ENCODE measurements around the gene AMHR2. TPM values are rescaled to one million over a fixed set of nuclear protein-coding genes. Genes with fewer than 3 reads are reported as not detected.
"Not testable (repeated sequence)": the region's sequence is repeated elsewhere in the genome, so short reads cannot be mapped to it uniquely, and the experiment has no call there.

The AMHR2 gene
- total RNA-seq, result under 1 TPM in 1 of 2 donors, not detected in 1; 0.25 TPM

- DNase-seq (ENCODE audit: low spot score in 2 of 2) (no peak), ATAC-seq (no peak)
- Mint-ChIP-seq H3K36me3 (no peaks in the 10 kb centered on the region), H3K9me3 (no peaks in the 10 kb centered on the region), H3K27ac (peak within 1 kb of the TSS in 1 of 2 donors; percentile 38)
Measured at GRCh38 chr12:53423597-53423996, at the start of gene AMHR2. TSS of gene AMHR2 (plus strand) at chr12:53423855. CDS start at chr12:53423935, 80 bp downstream.

DNA sequence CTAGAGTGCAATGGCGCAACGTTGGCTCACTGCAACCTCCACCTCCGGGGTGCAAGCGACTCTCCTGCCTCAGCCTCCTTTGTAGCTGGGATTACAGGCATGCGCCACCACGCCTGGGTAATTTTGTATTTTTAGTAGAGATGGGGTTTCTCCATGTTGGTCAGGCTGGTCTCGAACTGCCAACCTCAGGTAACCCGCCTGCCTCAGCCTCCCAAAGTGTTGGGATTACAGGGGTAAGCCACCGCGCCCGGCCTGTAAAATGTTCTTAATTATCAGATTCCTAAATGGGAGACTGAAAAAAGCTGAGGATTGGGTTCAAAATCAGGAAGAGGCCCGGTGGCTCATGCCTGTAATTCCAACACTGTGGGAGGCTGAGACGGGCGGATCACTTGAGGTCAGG lies 49.4 kb upstream of the AMHR2 start:
- not testable (repeated sequence) for ATAC-seq; H3K9me3 Mint-ChIP-seq; DNase-seq (ENCODE audit: low spot score in 2 of 2); H3K36me3 Mint-ChIP-seq
- H3K27ac Mint-ChIP-seq, result peak overlapping the region in 1 of 2 donors; percentile 70

GRCh38 chr12:53376747-53377146 lies 46.9 kb upstream of the AMHR2 start:
- Mint-ChIP-seq H3K36me3 (peaks cover 8 to 11% of the 10 kb centered on the region in 2 donors), H3K9me3 (no peaks in the 10 kb centered on the region), H3K27ac (peak overlapping the region in 1 of 2 donors; percentile 39)
- ATAC-seq, result no peak
- DNase-seq (ENCODE audit: low spot score in 2 of 2), result no peak

- Mint-ChIP-seq H3K9me3 (no peaks in the 10 kb centered on the region), H3K36me3 (peaks cover 22 to 26% of the 10 kb centered on the region in 2 donors), H3K27ac (no peak overlapping the region)
- ATAC-seq (no peak), DNase-seq (ENCODE audit: low spot score in 2 of 2) (no peak)
Measured at GRCh38 chr12:53378222-53378621, 45.4 kb upstream of the AMHR2 start.

GRCh38 chr12:53378724-53379388 lies 44.8 kb upstream of the AMHR2 start:
- Mint-ChIP-seq H3K9me3 (no peaks in the 10 kb centered on the region), H3K36me3 (peaks cover 29 to 31% of the 10 kb centered on the region in 2 donors), H3K27ac (no peak overlapping the region)
- ATAC-seq, result no peak
- DNase-seq (ENCODE audit: low spot score in 2 of 2), result no peak

- no peaks in the 10 kb centered on the region for H3K9me3 Mint-ChIP-seq
- H3K36me3 Mint-ChIP-seq, result peaks cover 31 to 36% of the 10 kb centered on the region in 2 donors
- no peak overlapping the region for H3K27ac Mint-ChIP-seq
- ATAC-seq (peak; percentile 80 to 81), DNase-seq (ENCODE audit: low spot score in 2 of 2) (peak; percentile 98 to 99)
Measured at GRCh38 chr12:53379389-53380103, 44.1 kb upstream of the AMHR2 start.

- no peaks in the 10 kb centered on the region for H3K9me3 Mint-ChIP-seq
- peak; percentile 90 for DNase-seq (ENCODE audit: low spot score in 2 of 2)
- ATAC-seq, result peak; percentile 35 to 65
- peaks cover 31 to 39% of the 10 kb centered on the region in 2 donors for H3K36me3 Mint-ChIP-seq
- peak within 1 kb of the TSS; percentile 83 to 88 for H3K27ac Mint-ChIP-seq
Measured at GRCh38 chr12:53380104-53380793, 43.4 kb upstream of the AMHR2 start, which contains the start of gene SP1. TSS of gene SP1 (plus strand) at chr12:53380176. CDS start at chr12:53380292, 116 bp downstream.

- no peak for DNase-seq (ENCODE audit: low spot score in 2 of 2)
- peak overlapping the region; percentile 83 to 88 for H3K27ac Mint-ChIP-seq
- H3K9me3 Mint-ChIP-seq, result no peaks in the 10 kb centered on the region
- peaks cover 31 to 42% of the 10 kb centered on the region in 2 donors for H3K36me3 Mint-ChIP-seq
- ATAC-seq, result no peak
Measured at GRCh38 chr12:53380794-53381730, 42.6 kb upstream of the AMHR2 start.

DNA sequence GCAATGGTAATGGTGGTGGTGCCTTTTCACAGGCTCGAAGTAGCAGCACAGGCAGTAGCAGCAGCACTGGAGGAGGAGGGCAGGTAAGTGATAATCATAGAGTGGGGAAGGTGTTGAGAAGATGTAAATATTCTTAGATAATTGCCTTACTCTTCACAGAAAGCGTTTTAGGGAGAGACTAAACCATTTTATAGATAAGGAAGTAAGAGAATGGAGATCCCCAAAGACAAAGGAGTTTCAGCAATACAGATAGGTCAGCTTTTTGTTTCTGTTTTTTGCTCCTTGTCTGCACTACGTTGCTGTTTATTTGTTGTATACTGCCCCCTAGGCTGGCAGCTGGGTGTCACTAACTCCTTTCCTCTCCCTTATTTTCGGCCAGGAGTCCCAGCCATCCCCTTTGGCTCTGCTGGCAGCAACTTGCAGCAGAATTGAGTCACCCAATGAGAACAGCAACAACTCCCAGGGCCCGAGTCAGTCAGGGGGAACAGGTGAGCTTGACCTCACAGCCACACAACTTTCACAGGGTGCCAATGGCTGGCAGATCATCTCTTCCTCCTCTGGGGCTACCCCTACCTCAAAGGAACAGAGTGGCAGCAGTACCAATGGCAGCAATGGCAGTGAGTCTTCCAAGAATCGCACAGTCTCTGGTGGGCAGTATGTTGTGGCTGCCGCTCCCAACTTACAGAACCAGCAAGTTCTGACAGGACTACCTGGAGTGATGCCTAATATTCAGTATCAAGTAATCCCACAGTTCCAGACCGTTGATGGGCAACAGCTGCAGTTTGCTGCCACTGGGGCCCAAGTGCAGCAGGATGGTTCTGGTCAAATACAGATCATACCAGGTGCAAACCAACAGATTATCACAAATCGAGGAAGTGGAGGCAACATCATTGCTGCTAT lies 41.7 kb upstream of the AMHR2 start:
- no peaks in the 10 kb centered on the region for H3K9me3 Mint-ChIP-seq
- ATAC-seq, result no peak
- DNase-seq (ENCODE audit: low spot score in 2 of 2), result peak in 1 of 2 donors; percentile 31
- H3K36me3 Mint-ChIP-seq, result peaks cover 31 to 45% of the 10 kb centered on the region in 2 donors
- H3K27ac Mint-ChIP-seq, result peak overlapping the region; percentile 83 to 88

DNA sequence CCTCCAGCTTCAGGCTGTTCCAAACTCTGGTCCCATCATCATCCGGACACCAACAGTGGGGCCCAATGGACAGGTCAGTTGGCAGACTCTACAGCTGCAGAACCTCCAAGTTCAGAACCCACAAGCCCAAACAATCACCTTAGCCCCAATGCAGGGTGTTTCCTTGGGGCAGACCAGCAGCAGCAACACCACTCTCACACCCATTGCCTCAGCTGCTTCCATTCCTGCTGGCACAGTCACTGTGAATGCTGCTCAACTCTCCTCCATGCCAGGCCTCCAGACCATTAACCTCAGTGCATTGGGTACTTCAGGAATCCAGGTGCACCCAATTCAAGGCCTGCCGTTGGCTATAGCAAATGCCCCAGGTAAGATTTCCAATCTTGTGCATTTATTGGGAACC lies 40.4 kb upstream of the AMHR2 start:
- Mint-ChIP-seq H3K9me3 (no peaks in the 10 kb centered on the region), H3K27ac (no peak overlapping the region), H3K36me3 (peaks cover 31 to 51% of the 10 kb centered on the region in 2 donors)
- DNase-seq (ENCODE audit: low spot score in 2 of 2) (no peak), ATAC-seq (no peak)

DNA sequence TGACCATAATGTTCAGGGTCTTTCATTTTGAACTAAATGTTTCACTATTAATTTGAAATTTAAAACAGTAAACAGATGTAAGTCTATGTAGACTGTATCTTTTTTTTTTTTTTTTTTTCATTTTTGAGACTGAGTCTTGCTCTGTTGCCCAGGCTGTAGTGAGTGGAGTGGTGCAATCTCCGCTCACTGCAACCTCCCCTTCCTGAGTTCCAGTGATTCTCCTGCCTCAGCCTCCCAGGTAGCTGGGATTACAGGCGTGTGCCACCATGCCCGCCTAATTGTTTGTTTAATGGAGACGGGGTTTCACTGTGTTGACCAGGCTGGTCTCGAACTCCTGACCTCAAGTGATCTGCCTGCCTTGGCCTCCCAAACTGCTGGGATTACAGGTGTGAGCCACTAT lies 37.3 kb upstream of the AMHR2 start:
- ATAC-seq; H3K9me3 Mint-ChIP-seq; DNase-seq (ENCODE audit: low spot score in 2 of 2): not testable (repeated sequence)
- H3K36me3 Mint-ChIP-seq, result peaks cover 23 to 53% of the 10 kb centered on the region in 2 donors
- H3K27ac Mint-ChIP-seq, result peak overlapping the region; percentile 16 to 71

- H3K27ac Mint-ChIP-seq, result no peak overlapping the region
- ATAC-seq (no peak), DNase-seq (ENCODE audit: low spot score in 2 of 2) (no peak)
- no peaks in the 10 kb centered on the region for H3K9me3 Mint-ChIP-seq
- H3K36me3 Mint-ChIP-seq, result peaks cover 0 to 28% of the 10 kb centered on the region in 2 donors
Measured at GRCh38 chr12:53388932-53389331, 34.7 kb upstream of the AMHR2 start.

DNA sequence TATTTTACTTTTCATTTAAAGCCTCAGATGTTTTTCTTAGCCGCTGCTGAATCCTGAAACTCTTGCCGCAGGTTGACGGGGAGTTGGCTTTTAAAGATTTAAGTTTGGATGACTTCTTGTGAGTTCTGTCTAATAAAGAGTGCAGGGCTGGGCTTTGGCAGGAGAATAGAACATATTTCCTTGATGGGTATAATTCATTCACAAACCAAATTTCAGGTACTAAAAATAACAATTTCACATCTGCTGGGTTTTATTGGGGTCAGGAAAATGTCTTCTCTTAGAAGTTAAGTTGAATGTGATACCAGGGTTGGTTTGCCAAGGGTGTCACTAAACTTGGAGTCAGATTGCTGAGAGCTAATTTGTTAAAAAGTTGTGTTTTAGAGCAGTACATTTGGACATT lies 34.0 kb upstream of the AMHR2 start:
- DNase-seq (ENCODE audit: low spot score in 2 of 2) (no peak), ATAC-seq (no peak)
- Mint-ChIP-seq H3K36me3 (peaks cover 0 to 20% of the 10 kb centered on the region in 2 donors), H3K27ac (no peak overlapping the region), H3K9me3 (no peaks in the 10 kb centered on the region)

GRCh38 chr12:53391724-53392123 lies 31.9 kb upstream of the AMHR2 start:
- ATAC-seq, result no peak
- Mint-ChIP-seq H3K36me3 (peaks cover 0 to 12% of the 10 kb centered on the region in 2 donors), H3K9me3 (no peaks in the 10 kb centered on the region), H3K27ac (no peak overlapping the region)
- DNase-seq (ENCODE audit: low spot score in 2 of 2), result no peak

DNA sequence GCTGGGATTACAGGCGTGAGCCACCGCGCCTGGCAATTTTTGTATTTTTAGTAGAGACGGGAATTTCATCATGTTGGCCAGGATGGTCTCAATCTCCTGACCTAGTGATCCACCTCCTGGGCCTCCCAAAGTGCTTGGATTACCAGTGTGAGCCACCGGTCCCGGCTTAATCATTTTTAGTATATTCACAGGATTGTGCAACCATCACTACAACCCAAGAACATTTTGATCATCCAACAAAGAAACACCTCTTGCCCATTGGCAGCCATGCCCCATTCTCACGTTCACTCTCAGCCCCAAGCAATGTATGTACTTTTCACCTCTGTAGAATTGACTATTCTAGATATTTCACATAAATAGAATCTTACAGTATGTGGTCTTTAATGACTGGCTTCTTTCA lies 23.8 kb upstream of the AMHR2 start:
- ATAC-seq (no peak), DNase-seq (ENCODE audit: low spot score in 2 of 2) (no peak)
- H3K36me3 Mint-ChIP-seq, result peaks cover 0 to 9% of the 10 kb centered on the region in 2 donors
- no peaks in the 10 kb centered on the region for H3K9me3 Mint-ChIP-seq
- no peak overlapping the region for H3K27ac Mint-ChIP-seq
